ENCODE data around the gene TMEM120B.
A peak's percentile ranks its signal among the peaks of the same experiment; 100 is the strongest.

TMEM120B gene

DNA sequence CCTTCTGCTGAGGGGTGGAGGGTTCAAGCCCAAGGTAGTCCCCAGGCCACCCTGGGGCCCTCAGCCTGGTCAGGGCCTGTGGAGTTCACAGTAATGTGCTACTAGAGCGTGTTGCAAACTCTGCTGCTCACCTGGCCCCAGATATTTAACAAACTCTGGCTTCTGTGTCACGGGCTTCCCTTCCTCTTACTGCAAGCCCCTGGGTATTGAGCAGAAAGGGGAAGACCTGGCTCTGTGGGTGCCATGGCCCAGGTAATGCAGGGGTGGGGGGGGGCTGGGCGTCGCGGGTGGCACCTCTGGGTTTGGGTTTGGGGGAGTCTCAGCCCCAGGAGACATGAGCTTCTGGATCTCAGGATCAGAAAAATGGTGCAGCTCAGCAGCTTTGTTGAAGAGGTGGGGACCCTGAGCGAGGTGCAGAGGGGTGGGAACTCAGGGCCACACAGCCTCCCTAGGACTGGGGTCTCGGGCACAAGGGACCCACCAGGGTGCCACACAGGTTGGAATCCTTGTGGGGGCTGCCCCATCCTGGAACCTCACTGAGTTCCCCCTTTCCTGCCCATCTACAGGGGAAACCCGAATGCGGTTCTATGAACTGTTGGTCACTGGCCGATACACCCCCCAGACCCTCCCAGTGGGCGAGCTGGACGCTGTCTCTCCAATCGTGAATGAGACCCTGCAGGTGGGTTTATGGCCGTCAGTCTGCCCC, 95.2 kb downstream of the TMEM120B start:
- peak overlapping the region; percentile 99 for H3K27ac ChIP-seq
- TF ChIP-seq, protein P1, sequence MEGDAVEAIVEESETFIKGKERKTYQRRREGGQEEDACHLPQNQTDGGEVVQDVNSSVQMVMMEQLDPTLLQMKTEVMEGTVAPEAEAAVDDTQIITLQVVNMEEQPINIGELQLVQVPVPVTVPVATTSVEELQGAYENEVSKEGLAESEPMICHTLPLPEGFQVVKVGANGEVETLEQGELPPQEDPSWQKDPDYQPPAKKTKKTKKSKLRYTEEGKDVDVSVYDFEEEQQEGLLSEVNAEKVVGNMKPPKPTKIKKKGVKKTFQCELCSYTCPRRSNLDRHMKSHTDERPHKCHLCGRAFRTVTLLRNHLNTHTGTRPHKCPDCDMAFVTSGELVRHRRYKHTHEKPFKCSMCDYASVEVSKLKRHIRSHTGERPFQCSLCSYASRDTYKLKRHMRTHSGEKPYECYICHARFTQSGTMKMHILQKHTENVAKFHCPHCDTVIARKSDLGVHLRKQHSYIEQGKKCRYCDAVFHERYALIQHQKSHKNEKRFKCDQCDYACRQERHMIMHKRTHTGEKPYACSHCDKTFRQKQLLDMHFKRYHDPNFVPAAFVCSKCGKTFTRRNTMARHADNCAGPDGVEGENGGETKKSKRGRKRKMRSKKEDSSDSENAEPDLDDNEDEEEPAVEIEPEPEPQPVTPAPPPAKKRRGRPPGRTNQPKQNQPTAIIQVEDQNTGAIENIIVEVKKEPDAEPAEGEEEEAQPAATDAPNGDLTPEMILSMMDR (conservative IDR thresholded peaks at IDR 0.05; ENCODE audit: low read depth): no peak
- CTCF ChIA-PET: interaction anchor here (9.2 kb wide), 1 partner anchor 12 kb away, joined by 212 read pairs; the partner anchor contains the start of gene RHOF
- DNase-seq (ENCODE audit: low spot score): no peak
- POLR2A ChIA-PET (ENCODE audit: low non-redundant PET): no interaction called here

DNA sequence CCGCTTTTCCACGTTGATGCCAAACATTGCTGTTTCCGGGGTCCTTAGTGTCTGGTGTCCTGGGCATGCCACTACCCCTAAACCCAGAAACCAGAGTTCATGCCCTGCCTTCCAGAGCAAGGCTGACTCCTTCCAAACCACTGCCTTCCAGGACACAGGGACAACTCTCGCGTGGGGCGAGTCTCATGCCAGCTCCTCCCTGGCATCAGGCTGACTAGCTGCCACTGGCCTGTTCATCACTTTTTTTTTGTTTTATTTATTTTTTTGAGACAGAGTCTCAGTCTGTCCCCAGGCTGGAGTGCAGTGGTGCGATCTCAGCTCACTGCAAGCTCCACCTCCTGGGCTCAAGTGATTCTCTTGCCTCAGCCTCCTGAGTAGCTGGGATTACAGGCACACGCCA, 96.1 kb downstream of the TMEM120B start:
- TF ChIP-seq, protein P1 (conservative IDR thresholded peaks at IDR 0.05; ENCODE audit: low read depth): no peak
- H3K27ac ChIP-seq: peak overlapping the region; percentile 99
- ChIA-PET POLR2A (ENCODE audit: low non-redundant PET) (no interaction called here), CTCF (interaction anchor here (9.2 kb wide), 1 partner anchor 13 kb away, joined by 212 read pairs; the partner anchor contains the start of gene RHOF)
- DNase-seq (ENCODE audit: low spot score): no peak

DNA sequence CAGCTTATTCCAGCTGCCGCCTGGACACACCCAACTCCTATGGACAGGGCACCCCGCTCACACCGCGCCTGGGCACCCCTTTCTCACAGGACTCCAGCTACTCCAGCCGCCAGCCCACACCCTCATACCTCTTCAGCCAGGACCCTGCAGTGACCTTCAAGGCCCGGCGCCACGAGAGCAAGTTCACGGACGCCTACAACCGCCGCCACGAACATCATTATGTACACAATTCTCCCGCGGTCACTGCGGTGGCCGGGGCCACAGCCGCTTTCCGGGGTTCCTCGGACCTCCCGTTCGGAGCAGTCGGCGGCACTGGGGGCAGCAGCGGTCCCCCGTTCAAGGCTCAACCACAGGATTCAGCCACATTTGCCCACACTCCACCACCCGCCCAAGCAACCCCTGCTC, 97.2 kb downstream of the TMEM120B start:
- TF ChIP-seq, protein P1 (conservative IDR thresholded peaks at IDR 0.05; ENCODE audit: low read depth): no peak
- POLR2A ChIA-PET (ENCODE audit: low non-redundant PET): no interaction called here
- H3K27ac ChIP-seq: peak overlapping the region; percentile 99
- DNase-seq (ENCODE audit: low spot score): no peak
- CTCF ChIA-PET: interaction anchor here (0.6 to 9.2 kb wide), 2 partner anchors 14 to 342 kb away, joined by 11 to 212 read pairs; partner anchors contain the start of gene RHOF

DNA sequence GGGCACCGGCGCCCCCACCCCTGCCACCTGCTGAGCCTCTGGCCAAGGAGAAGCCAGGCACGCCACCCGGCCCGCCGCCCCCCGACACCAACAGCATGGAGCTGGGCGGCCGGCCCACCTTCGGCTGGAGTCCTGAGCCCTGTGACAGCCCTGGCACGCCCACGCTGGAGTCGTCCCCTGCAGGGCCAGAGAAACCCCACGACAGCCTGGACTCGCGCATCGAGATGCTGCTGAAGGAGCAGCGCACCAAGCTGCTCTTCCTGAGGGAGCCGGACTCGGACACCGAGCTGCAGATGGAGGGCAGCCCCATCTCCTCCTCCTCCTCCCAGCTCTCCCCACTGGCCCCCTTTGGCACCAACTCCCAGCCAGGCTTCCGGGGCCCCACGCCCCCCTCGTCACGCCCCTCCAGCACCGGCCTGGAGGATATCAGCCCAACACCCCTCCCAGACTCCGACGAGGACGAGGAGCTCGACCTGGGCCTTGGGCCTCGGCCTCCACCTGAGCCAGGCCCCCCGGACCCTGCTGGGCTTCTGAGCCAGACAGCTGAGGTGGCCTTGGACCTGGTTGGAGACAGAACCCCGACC, 97.8 kb downstream of the TMEM120B start:
- peak overlapping the region; percentile 99 for H3K27ac ChIP-seq
- DNase-seq (ENCODE audit: low spot score): no peak
- ChIA-PET POLR2A (ENCODE audit: low non-redundant PET) (interaction anchor here (0.8 kb wide), 1 partner anchor 11 kb away, joined by 5 read pairs; no protein-coding TSS in a partner anchor), CTCF (interaction anchor here (0.6 to 9.2 kb wide), 4 partner anchors 8 to 341 kb away, joined by 8 to 212 read pairs (median 14); partner anchors contain the start of genes RHOF and SETD1B)
- TF ChIP-seq, protein P1 (conservative IDR thresholded peaks at IDR 0.05; ENCODE audit: low read depth): no peak

DNA sequence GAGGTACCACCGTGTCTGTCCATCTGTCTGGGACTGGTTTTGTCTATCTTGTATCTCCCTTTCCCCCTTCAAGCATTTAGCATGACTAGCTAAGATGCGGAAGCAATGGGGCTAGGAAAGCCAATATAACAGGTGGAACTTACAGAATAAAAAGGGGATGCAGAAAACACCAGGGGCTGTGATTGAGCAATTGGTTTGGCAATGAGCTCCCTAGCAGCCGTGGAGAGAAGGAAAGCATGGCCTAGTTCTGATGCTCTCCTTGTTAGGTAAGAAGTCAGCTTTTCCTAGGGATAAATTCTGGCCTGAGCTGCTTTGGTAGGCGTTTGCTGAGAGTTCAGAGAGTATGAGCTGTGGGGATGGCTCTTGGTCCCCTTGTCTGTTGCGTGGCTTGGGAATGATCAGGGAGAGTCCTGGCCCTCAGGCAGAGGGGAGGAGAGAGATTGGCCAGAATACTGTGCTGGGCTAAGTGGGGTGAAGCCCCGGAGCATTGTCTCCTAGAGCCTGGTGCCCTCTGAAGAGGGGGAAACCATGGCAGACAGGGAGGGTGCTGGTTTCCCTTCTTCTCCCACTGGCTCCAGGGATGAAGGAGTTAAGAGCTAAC, 98.4 kb downstream of the TMEM120B start:
- peak overlapping the region; percentile 99 for H3K27ac ChIP-seq
- TF ChIP-seq, protein P1 (conservative IDR thresholded peaks at IDR 0.05; ENCODE audit: low read depth): no peak
- no peak for DNase-seq (ENCODE audit: low spot score)
- ChIA-PET CTCF (interaction anchor here (0.6 to 9.2 kb wide), 10 partner anchors 9 to 185 kb away, joined by 3 to 212 read pairs (median 4); partner anchors contain the start of genes RHOF and SETD1B), POLR2A (ENCODE audit: low non-redundant PET) (interaction anchor here (0.8 to 1.7 kb wide), 4 partner anchors 8 to 16 kb away, joined by 3 to 12 read pairs (median 4); no protein-coding TSS in a partner anchor)
